Middle frontal gyrus (tissue), 1 donor: ENCODE measurements around the gene CIB4.

Source experiments
- DNase-seq: peaks from one replicate; pipeline ENCODE4 v3.0.0-alpha.2; 2015; ENCODE audit warnings: low spot score; ENCODE audit errors: extremely low spot score

CIB4 gene

GRCh38 chr2:26555246-26556133 is 85.7 kb downstream of the CIB4 start:
- DNase-seq, result no peak

- no peak for DNase-seq
These were observed 88.4 kb downstream of the CIB4 start for GRCh38 chr2:26552641-26553374.

GRCh38 chr2:26550276-26551015 is 90.7 kb downstream of the CIB4 start:
- no peak for DNase-seq

GRCh38 chr2:26542676-26543505 is 98.3 kb downstream of the CIB4 start:
- DNase-seq, result no peak

GRCh38 chr2:26542194-26542455 is 99.0 kb downstream of the CIB4 start:
- no peak for DNase-seq

GRCh38 chr2:26541401-26542193 is 99.6 kb downstream of the CIB4 start:
- no peak for DNase-seq

- no peak for DNase-seq
These were observed 100.2 kb downstream of the CIB4 start for GRCh38 chr2:26540961-26541360.

GRCh38 chr2:26540306-26540705 is 100.9 kb downstream of the CIB4 start:
- DNase-seq, result no peak

GRCh38 chr2:26537826-26538475 is 103.2 kb downstream of the CIB4 start:
- DNase-seq, result no peak

GRCh38 chr2:26537069-26537825 is 103.9 kb downstream of the CIB4 start:
- DNase-seq, result no peak

- no peak for DNase-seq
These were observed 104.6 kb downstream of the CIB4 start for GRCh38 chr2:26536371-26537068.

GRCh38 chr2:26535663-26536275 is 105.4 kb downstream of the CIB4 start:
- DNase-seq, result no peak

- DNase-seq, result no peak
These were observed 106.1 kb downstream of the CIB4 start for GRCh38 chr2:26534865-26535662.

- no peak for DNase-seq
These were observed 106.9 kb downstream of the CIB4 start for GRCh38 chr2:26534098-26534864.

- DNase-seq, result no peak
These were observed 107.5 kb downstream of the CIB4 start for GRCh38 chr2:26533661-26534060.
